Activated CD8-positive, alpha-beta T cell treated with anti-CD3 and anti-CD28 coated beads, Interleukin-2, amount 10 ng/mL, durations not matched to agents 7 days and 5 days (primary cell): ENCODE measurements around the gene ANTXR1. TPM values are rescaled to one million over a fixed set of nuclear protein-coding genes. Genes with fewer than 3 reads are reported as not detected.

Experiments used
- ATAC-seq: fragments of 150-1000 bp; cut with Tn5 transposase; one replicate; pipeline ENCODE4 v1.10.0; 2021; ENCODE audit warnings: moderate library complexity
- CTCF ChIA-PET: fragments of 350-600 bp; sonication (Branson Sonifier 250); formaldehyde crosslinking; loops from one replicate; lab custom pipeline; 2021; ENCODE audit warnings: antibody characterized with exemption; lab: Charles Lee
- POLR2A ChIA-PET: fragments of 350-600 bp; sonication (Branson Sonifier 250); formaldehyde crosslinking; loops from one replicate; lab custom pipeline; 2021; ENCODE audit warnings: antibody characterized with exemption; lab: Charles Lee
- DNase-seq: peaks from one replicate; pipeline ENCODE4 v3.0.0-alpha.2; 2020
- H3K27ac Mint-ChIP-seq: one replicate; pipeline ENCODE4 v1.8.0; 2021; ENCODE audit warnings: mild to moderate bottlenecking, mixed read lengths
- H3K27me3 Mint-ChIP-seq: one replicate; pipeline ENCODE4 v1.8.0; 2021; ENCODE audit warnings: low read depth, mixed read lengths
- H3K36me3 Mint-ChIP-seq: one replicate; pipeline ENCODE4 v1.8.0; 2021; ENCODE audit warnings: low read depth, mixed read lengths
- H3K4me1 Mint-ChIP-seq: one replicate; pipeline ENCODE4 v1.8.0; 2021; ENCODE audit warnings: low read depth, mixed read lengths
- H3K4me3 Mint-ChIP-seq: one replicate; pipeline ENCODE4 v1.8.0; 2021; ENCODE audit warnings: mild to moderate bottlenecking, mixed read lengths
- H3K9me3 Mint-ChIP-seq: one replicate; pipeline ENCODE4 v1.8.0; 2022; ENCODE audit warnings: mixed read lengths; ENCODE audit not compliant: insufficient read depth
- total RNA-seq, 2 experiments: library from RNA; stranded (reverse); gene quantifications; one replicate each; pipeline ENCODE4 v1.2.3, GENCODE V29; 2021

The ANTXR1 gene
- total RNA-seq, 2 experiments from 2014 or later = 0.05 TPM; not detected in 1

GRCh38 chr2:69165091-69165880, 152.3 kb downstream of the ANTXR1 start:
- no peaks in the 10 kb centered on the region for H3K4me1 Mint-ChIP-seq
- CTCF ChIA-PET = interaction anchor here (1.0 kb wide), 1 partner anchor 48 kb away, joined by 5 read pairs; no protein-coding TSS in a partner anchor

DNA sequence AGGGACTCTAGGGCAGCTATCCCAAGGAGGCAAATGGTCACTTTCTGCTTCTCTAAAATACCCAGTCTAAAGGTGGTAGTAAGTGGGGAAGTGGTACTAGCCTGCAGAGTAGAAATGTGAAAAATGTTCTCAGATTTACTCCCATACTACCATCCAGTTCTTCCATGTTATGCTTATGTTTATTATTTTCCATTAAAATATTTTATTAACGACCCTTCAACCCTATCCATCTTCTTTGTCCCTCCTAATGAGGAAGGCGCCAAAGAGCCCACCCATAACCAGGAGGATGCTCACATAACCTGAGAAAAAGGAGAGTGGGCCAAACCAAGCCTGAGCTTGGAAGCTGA, 153.5 kb downstream of the ANTXR1 start:
- ChIA-PET CTCF (no interaction called here), POLR2A (no interaction called here)
- DNase-seq (no peak), ATAC-seq (no peak)
- peaks cover 30% of the 10 kb centered on the region for H3K27me3 Mint-ChIP-seq
- no peaks in the 10 kb centered on the region for H3K4me1 Mint-ChIP-seq
- H3K9me3 Mint-ChIP-seq = no peaks in the 10 kb centered on the region
- no peaks in the 10 kb centered on the region for H3K36me3 Mint-ChIP-seq
- no peak overlapping the region for H3K4me3 Mint-ChIP-seq
- no peak overlapping the region for H3K27ac Mint-ChIP-seq

More at GRCh38 chr2:69165091-69165880, 152.3 kb downstream of the ANTXR1 start:
- Mint-ChIP-seq H3K36me3 (no peaks in the 10 kb centered on the region), H3K9me3 (no peaks in the 10 kb centered on the region), H3K27ac (no peak overlapping the region), H3K4me3 (no peak overlapping the region), H3K27me3 (peaks cover 26% of the 10 kb centered on the region)
- POLR2A ChIA-PET = no interaction called here
- DNase-seq (no peak), ATAC-seq (no peak)

DNA sequence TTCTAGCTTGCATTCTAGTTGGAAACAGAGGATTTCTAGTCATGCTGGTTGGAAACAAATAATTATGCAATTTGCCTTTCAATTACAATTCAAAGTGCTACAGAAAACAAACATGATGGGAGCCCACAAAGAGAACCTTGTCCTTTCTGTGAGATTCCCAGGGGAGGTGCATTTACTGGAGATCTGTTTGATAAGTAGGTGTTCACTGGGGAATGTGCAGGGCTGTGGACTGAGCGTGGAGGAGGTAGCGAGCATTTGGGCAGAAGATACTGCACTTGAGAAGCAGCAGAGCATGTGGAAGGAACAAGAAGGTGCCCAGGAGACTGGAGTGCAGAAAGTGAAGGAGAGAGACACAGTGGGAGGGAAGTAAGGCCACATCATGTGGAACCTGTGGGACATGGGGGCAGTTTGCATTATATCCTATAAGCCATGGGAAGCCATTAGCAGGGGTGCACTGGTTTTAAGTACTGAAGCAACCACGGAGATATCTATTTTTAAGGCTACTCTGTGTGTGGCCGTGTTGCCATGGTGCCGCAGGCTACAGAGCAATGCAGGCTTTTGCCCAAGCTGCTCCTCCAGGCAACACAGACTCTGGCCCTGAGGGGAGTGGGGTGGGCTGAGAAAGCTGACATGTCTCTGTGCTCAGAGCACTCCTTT, 154.0 kb downstream of the ANTXR1 start:
- Mint-ChIP-seq H3K27ac (no peak overlapping the region), H3K4me1 (no peaks in the 10 kb centered on the region), H3K27me3 (peaks cover 30% of the 10 kb centered on the region), H3K36me3 (no peaks in the 10 kb centered on the region), H3K4me3 (no peak overlapping the region), H3K9me3 (no peaks in the 10 kb centered on the region)
- no peak for DNase-seq
- ChIA-PET CTCF (no interaction called here), POLR2A (no interaction called here)
- ATAC-seq = no peak

GRCh38 chr2:69167469-69167822, 154.5 kb downstream of the ANTXR1 start:
- ATAC-seq (no peak), DNase-seq (no peak)
- Mint-ChIP-seq H3K27ac (no peak overlapping the region), H3K4me1 (no peaks in the 10 kb centered on the region), H3K4me3 (no peak overlapping the region), H3K27me3 (peaks cover 32% of the 10 kb centered on the region), H3K9me3 (no peaks in the 10 kb centered on the region), H3K36me3 (no peaks in the 10 kb centered on the region)
- ChIA-PET POLR2A (no interaction called here), CTCF (no interaction called here)

- DNase-seq = no peak
- H3K27me3 Mint-ChIP-seq = peaks cover 33% of the 10 kb centered on the region
- no peak overlapping the region for H3K27ac Mint-ChIP-seq
- H3K4me3 Mint-ChIP-seq = no peak overlapping the region
- H3K4me1 Mint-ChIP-seq = no peaks in the 10 kb centered on the region
- ChIA-PET POLR2A (interaction anchor here (0.6 kb wide), 1 partner anchor 12 kb away, joined by 3 read pairs; no protein-coding TSS in a partner anchor), CTCF (no interaction called here)
- ATAC-seq = no peak
- H3K9me3 Mint-ChIP-seq = no peaks in the 10 kb centered on the region
- H3K36me3 Mint-ChIP-seq = no peaks in the 10 kb centered on the region
These were observed 155.3 kb downstream of the ANTXR1 start for GRCh38 chr2:69168144-69168813.

GRCh38 chr2:69168950-69169654, 156.1 kb downstream of the ANTXR1 start:
- Mint-ChIP-seq H3K4me1 (no peaks in the 10 kb centered on the region), H3K9me3 (no peaks in the 10 kb centered on the region), H3K27me3 (peaks cover 27% of the 10 kb centered on the region), H3K27ac (no peak overlapping the region), H3K4me3 (no peak overlapping the region), H3K36me3 (no peaks in the 10 kb centered on the region)
- no peak for ATAC-seq
- ChIA-PET POLR2A (no interaction called here), CTCF (no interaction called here)
- DNase-seq = no peak

DNA sequence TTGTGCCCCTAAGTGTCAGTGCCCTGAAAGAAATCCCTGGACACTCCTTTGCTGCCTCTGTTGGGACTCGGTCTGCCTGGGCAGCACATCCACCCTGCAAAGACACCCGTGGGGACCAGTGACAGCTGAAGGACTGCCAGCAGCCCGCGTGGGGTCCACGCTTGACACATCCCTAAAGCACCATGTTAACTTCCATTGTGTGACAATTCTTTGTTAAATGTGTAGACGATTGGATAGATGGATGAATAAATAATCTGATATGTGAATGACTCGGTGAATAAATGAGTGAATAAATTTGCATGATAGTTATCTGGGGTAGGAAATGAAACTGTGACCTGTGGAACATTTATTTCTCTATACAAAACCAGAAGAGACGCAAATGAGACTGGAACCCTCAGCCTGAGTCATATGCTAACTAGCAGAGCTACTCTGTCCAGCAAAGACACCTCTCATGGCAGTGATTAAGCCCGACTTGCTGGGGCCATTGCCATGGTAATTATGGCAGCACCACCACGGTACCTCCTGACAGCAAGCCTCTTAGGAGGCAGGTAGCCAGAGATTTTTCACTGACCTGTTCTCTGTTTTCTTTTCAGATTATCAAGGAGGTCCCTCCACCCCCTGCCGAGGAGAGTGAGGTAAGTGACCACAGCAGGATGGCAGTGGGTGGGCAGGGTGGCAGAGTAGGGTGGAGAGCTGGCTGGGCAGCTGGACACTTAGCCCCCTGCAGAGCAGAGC, 156.8 kb downstream of the ANTXR1 start:
- Mint-ChIP-seq H3K9me3 (no peaks in the 10 kb centered on the region), H3K4me1 (no peaks in the 10 kb centered on the region), H3K27ac (no peak overlapping the region), H3K36me3 (no peaks in the 10 kb centered on the region), H3K27me3 (peaks cover 27% of the 10 kb centered on the region), H3K4me3 (no peak overlapping the region)
- ChIA-PET POLR2A (no interaction called here), CTCF (no interaction called here)
- ATAC-seq (no peak), DNase-seq (no peak)

DNA sequence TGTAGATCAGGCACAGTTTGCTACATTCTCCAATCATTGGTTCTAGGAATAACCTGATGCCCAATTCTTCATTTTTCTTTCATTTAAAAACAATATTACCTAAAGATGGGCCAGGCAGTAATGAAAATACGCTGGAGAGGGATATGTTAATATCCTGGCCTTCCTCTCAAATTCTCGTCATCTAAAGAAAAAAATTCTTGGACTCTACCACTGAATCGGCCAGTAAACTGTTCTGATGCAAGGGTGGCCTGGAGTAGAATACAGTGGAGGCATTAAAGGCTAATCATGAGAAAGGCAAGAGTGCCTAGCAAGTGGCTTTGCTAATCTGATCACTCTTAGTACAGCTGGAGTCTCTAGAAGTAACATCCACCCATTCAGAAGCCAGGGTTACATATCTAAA, 157.7 kb downstream of the ANTXR1 start:
- Mint-ChIP-seq H3K4me3 (no peak overlapping the region), H3K27ac (no peak overlapping the region), H3K27me3 (peaks cover 23% of the 10 kb centered on the region), H3K9me3 (no peaks in the 10 kb centered on the region), H3K4me1 (no peaks in the 10 kb centered on the region), H3K36me3 (no peaks in the 10 kb centered on the region)
- no peak for ATAC-seq
- POLR2A ChIA-PET = no interaction called here
- CTCF ChIA-PET = no interaction called here
- DNase-seq = no peak

GRCh38 chr2:69171116-69171896, 158.3 kb downstream of the ANTXR1 start:
- no peak for DNase-seq
- Mint-ChIP-seq H3K4me1 (no peaks in the 10 kb centered on the region), H3K4me3 (no peak overlapping the region), H3K9me3 (no peaks in the 10 kb centered on the region), H3K27ac (no peak overlapping the region), H3K27me3 (peaks cover 21% of the 10 kb centered on the region), H3K36me3 (no peaks in the 10 kb centered on the region)
- CTCF ChIA-PET = interaction anchor here (1.8 kb wide), 1 partner anchor 22 kb away, joined by 4 read pairs; no protein-coding TSS in a partner anchor
- no peak for ATAC-seq
- POLR2A ChIA-PET = no interaction called here

- peaks cover 18% of the 10 kb centered on the region for H3K27me3 Mint-ChIP-seq
- no peaks in the 10 kb centered on the region for H3K9me3 Mint-ChIP-seq
- no peaks in the 10 kb centered on the region for H3K4me1 Mint-ChIP-seq
- no peak overlapping the region for H3K27ac Mint-ChIP-seq
- ChIA-PET POLR2A (no interaction called here), CTCF (interaction anchor here (1.8 kb wide), 1 partner anchor 23 kb away, joined by 4 read pairs; no protein-coding TSS in a partner anchor)
- H3K36me3 Mint-ChIP-seq = no peaks in the 10 kb centered on the region
- H3K4me3 Mint-ChIP-seq = no peak overlapping the region
- ATAC-seq = no peak
- no peak for DNase-seq
These were observed 159.0 kb downstream of the ANTXR1 start for GRCh38 chr2:69171897-69172525.
